AG08395 (cell line): ENCODE results near the gene G2E3.
A peak's percentile ranks its signal among the peaks of the same experiment; 100 is the strongest.

Experiments used
- DNase-seq: peaks from one replicate; pipeline ENCODE4 v3.0.0; 2012; ENCODE audit warnings: mixed read lengths, low spot score

Gene G2E3

DNA sequence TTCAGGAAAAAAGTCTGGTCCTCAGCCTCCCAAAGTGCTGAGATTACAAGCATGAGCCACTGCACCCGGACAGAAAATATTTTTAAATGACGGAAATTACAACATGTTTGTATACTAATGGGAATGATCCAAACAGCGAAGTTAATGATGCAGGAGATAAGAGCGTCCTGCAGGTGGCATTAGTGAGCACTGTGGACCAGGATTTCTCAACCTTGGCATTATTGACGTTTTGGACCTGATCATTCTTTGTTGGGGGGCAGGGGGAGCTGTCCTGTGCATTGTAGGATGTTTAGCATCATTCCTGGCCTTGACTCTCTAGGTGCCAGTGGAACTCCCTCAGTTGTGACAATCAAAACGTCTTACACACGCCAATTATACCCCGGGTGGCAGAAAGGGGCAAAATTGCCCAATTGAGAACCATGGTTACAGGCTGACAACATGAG lies 97.3 kb downstream of the G2E3 start:
- peak; percentile 41 for DNase-seq

DNA sequence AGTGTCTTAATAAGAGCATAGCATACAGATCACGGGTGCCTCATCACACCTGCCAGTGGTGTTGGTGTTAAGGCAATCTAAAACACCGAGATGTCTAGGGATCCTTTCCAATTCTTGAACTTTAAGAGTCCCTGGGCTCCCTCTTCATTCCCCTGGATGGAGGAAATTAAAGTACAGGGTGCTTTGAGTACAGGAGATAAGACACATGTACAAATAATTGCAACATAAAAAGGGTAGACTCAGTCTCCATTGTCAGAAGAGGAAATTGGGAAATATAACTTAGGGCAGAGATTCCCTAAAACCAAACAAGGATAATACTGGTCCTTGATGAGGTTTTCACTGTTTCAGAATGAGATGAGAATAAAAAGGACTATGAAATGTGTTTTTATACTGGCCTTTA lies 98.1 kb downstream of the G2E3 start:
- DNase-seq, result no peak

DNA sequence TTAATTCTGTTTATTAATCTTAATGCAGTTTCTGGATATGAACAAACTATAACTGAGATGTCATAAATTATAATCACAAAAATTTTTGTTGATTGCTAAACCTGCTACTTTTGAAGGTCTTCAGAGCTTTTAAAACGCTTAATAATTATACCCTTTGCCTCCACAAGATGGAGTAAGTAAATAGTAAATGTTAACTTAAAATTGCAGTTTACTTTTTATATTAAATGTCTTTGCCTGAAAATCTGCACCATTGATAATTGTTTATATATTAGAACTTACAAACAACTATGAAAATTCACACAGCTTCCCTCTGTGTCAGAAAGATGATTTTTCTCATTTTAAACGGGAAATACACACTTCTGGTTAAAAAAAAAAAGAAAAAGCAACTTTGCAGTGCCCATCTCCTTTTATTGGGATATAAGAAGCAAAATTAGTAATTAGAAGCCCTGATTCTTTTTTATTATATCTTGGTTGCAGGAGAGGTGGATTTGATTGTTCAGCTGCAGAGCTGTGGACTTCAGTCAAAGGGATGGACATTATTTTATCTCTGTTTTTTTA lies 98.7 kb downstream of the G2E3 start:
- peak; percentile 6 for DNase-seq

DNA sequence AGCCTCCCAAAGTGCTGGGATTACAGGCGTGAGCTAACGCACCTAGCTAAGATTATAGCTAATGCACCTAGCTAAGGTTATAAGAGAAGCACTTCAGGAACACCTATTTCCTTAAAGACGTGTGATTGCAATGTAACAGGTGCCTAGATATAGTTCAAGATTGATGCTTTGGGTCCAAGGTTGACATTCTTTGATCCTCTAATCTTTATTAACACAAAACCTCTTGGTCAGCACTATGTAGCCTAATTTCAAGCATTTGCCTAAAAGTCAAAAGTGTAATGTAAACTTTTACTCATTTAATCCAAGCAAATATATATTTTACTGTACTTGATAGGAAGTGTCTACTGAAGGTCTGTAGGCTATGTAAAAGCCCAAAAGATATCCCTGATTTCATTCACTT lies 99.7 kb downstream of the G2E3 start:
- DNase-seq, result no peak

- DNase-seq, result no peak
These were observed 110.6 kb downstream of the G2E3 start for GRCh38 chr14:30669594-30669993.
